ENCODE measurements around the gene RPS6KA2.
"Not testable (repeated sequence)": the region's sequence is repeated elsewhere in the genome, so short reads cannot be mapped to it uniquely, and the experiment has no call there.

RPS6KA2 gene

GRCh38 chr6:166589337-166589731 is 37.7 kb downstream of the RPS6KA2 start:
- DNase-seq, result no peak

GRCh38 chr6:166588691-166589336 is 38.2 kb downstream of the RPS6KA2 start:
- DNase-seq, result no peak

- no peak for DNase-seq
Measured at GRCh38 chr6:166587631-166588413, 39.2 kb downstream of the RPS6KA2 start.

GRCh38 chr6:166586424-166587156 is 40.5 kb downstream of the RPS6KA2 start, which contains the start of gene RAMACL:
TSS of gene RAMACL (minus strand) at chr6:166586678. CDS start at chr6:166586477, 201 bp downstream.
- peak; percentile 23 to 38 for DNase-seq

GRCh38 chr6:166584853-166585429 is 42.1 kb downstream of the RPS6KA2 start:
- no peak for DNase-seq

GRCh38 chr6:166584155-166584554 is 42.9 kb downstream of the RPS6KA2 start:
- no peak for DNase-seq

GRCh38 chr6:166583230-166583965 is 43.7 kb downstream of the RPS6KA2 start:
- DNase-seq, result no peak

- no peak for DNase-seq
Measured at GRCh38 chr6:166582258-166582657, 44.8 kb downstream of the RPS6KA2 start.

GRCh38 chr6:166581801-166582200 is 45.2 kb downstream of the RPS6KA2 start:
- not testable (repeated sequence) for DNase-seq

- DNase-seq, result no peak
Measured at GRCh38 chr6:166581091-166581511, 46.0 kb downstream of the RPS6KA2 start.

- DNase-seq, result no peak
Measured at GRCh38 chr6:166580076-166581050, 46.7 kb downstream of the RPS6KA2 start.

GRCh38 chr6:166579237-166579850 is 47.7 kb downstream of the RPS6KA2 start:
- no peak for DNase-seq

- no peak for DNase-seq
Measured at GRCh38 chr6:166578536-166579236, 48.4 kb downstream of the RPS6KA2 start.

- no peak for DNase-seq
Measured at GRCh38 chr6:166575205-166575604, 51.8 kb downstream of the RPS6KA2 start.

GRCh38 chr6:166573511-166574216 is 53.4 kb downstream of the RPS6KA2 start:
- DNase-seq, result no peak

GRCh38 chr6:166572370-166573261 is 54.4 kb downstream of the RPS6KA2 start:
- no peak for DNase-seq

GRCh38 chr6:166570929-166571713 is 55.9 kb downstream of the RPS6KA2 start:
- DNase-seq, result no peak

Data from activated CD4-positive, alpha-beta T cell treated with anti-CD3 and anti-CD28 coated beads, Interleukin-2, amount 50 U/mL, for 48 hours (primary cell).